AML-193 (cell line): ENCODE results near the gene CSDE1.

Experiments used
- DNase-seq, 2 experiments: peaks; one replicate each; lab custom pipeline; 2025; lab: John Stamatoyannopoulos, UW

CSDE1 gene

GRCh38 chr1:114701931-114702330, 55.9 kb downstream of the CSDE1 start:
- DNase-seq: no peak

- DNase-seq: no peak
Measured at GRCh38 chr1:114700036-114700600, 57.7 kb downstream of the CSDE1 start.

- no peak for DNase-seq
Measured at GRCh38 chr1:114696810-114697209, 61.0 kb downstream of the CSDE1 start.

GRCh38 chr1:114695430-114696058, 62.2 kb downstream of the CSDE1 start, which contains the start of gene AMPD1:
TSS of gene AMPD1 (minus strand) at chr1:114695546. CDS start at chr1:114695471, 75 bp downstream.
- DNase-seq: no peak

- no peak for DNase-seq
Measured at GRCh38 chr1:114694540-114695310, 63.1 kb downstream of the CSDE1 start.

- DNase-seq: no peak
Measured at GRCh38 chr1:114692947-114693346, 64.8 kb downstream of the CSDE1 start.

- no peak for DNase-seq
Measured at GRCh38 chr1:114691061-114691460, 66.7 kb downstream of the CSDE1 start.

- no peak for DNase-seq
Measured at GRCh38 chr1:114690148-114690547, 67.6 kb downstream of the CSDE1 start.

- DNase-seq: no peak
Measured at GRCh38 chr1:114688526-114688925, 69.3 kb downstream of the CSDE1 start.

GRCh38 chr1:114685851-114686250, 71.9 kb downstream of the CSDE1 start:
- DNase-seq: no peak

- no peak for DNase-seq
Measured at GRCh38 chr1:114677691-114678090, 80.1 kb downstream of the CSDE1 start.

- no peak for DNase-seq
Measured at GRCh38 chr1:114676115-114676514, 81.7 kb downstream of the CSDE1 start.

- DNase-seq: no peak
Measured at GRCh38 chr1:114671939-114672275, 85.9 kb downstream of the CSDE1 start.

GRCh38 chr1:114671011-114671938, 86.5 kb downstream of the CSDE1 start:
- peak; percentile 8 to 9 for DNase-seq

- DNase-seq: no peak
Measured at GRCh38 chr1:114670083-114671010, 87.4 kb downstream of the CSDE1 start.

GRCh38 chr1:114669562-114670082, 88.2 kb downstream of the CSDE1 start, which contains the start of gene DENND2C:
TSS of gene DENND2C (minus strand) at chr1:114670049. CDS start at chr1:114625984, 44,065 bp downstream.
- DNase-seq: no peak

GRCh38 chr1:114668784-114669561, 88.8 kb downstream of the CSDE1 start:
- no peak for DNase-seq

- DNase-seq: no peak
Measured at GRCh38 chr1:114668373-114668772, 89.4 kb downstream of the CSDE1 start.

GRCh38 chr1:114666954-114667353, 90.8 kb downstream of the CSDE1 start:
- DNase-seq: no peak
